HG02763 (cell line): ENCODE results near the gene ZNF451.

ENCODE experiments used
- ATAC-seq: cut with Tn5 transposase; IDR thresholded peaks from one replicate; pipeline ENCODE4 v1.9.1; 2021; ENCODE audit warnings: mild to moderate bottlenecking, moderate library complexity; ENCODE audit not compliant: unreplicated experiment

The ZNF451 gene

GRCh38 chr6:57147955-57148858, 58.2 kb downstream of the ZNF451 start:
- no peak for ATAC-seq

GRCh38 chr6:57158658-57159057, 68.7 kb downstream of the ZNF451 start:
- no peak for ATAC-seq

GRCh38 chr6:57159127-57159526, 69.1 kb downstream of the ZNF451 start:
- no peak for ATAC-seq

GRCh38 chr6:57162028-57162427, 72.0 kb downstream of the ZNF451 start:
- ATAC-seq: no peak

GRCh38 chr6:57162516-57162915, 72.5 kb downstream of the ZNF451 start:
- ATAC-seq: no peak

GRCh38 chr6:57163956-57164355, 74.0 kb downstream of the ZNF451 start:
- no peak for ATAC-seq

- no peak for ATAC-seq
Observed at GRCh38 chr6:57165080-57165479, 75.1 kb downstream of the ZNF451 start.

GRCh38 chr6:57172136-57173055, 82.4 kb downstream of the ZNF451 start, which contains the start of gene BAG2:
TSS of gene BAG2 (plus strand) at chr6:57172326. CDS start at chr6:57172698, 372 bp downstream.
- ATAC-seq: peak; percentile 87

- no peak for ATAC-seq
Observed at GRCh38 chr6:57173056-57173885, 83.3 kb downstream of the ZNF451 start.

GRCh38 chr6:57173886-57174510, 84.0 kb downstream of the ZNF451 start:
- no peak for ATAC-seq

- ATAC-seq: no peak
Observed at GRCh38 chr6:57174511-57174907, 84.5 kb downstream of the ZNF451 start.

- ATAC-seq: no peak
Observed at GRCh38 chr6:57177545-57178265, 87.7 kb downstream of the ZNF451 start.

GRCh38 chr6:57180596-57180995, 90.6 kb downstream of the ZNF451 start:
- no peak for ATAC-seq

GRCh38 chr6:57182017-57182432, 92.0 kb downstream of the ZNF451 start:
- ATAC-seq: no peak

GRCh38 chr6:57183336-57183735, 93.3 kb downstream of the ZNF451 start:
- ATAC-seq: no peak

GRCh38 chr6:57190140-57190539, 100.2 kb downstream of the ZNF451 start:
- no peak for ATAC-seq

- ATAC-seq: no peak
Observed at GRCh38 chr6:57193177-57193576, 103.2 kb downstream of the ZNF451 start.

- ATAC-seq: no peak
Observed at GRCh38 chr6:57195457-57195856, 105.5 kb downstream of the ZNF451 start.

GRCh38 chr6:57198926-57199636, 109.1 kb downstream of the ZNF451 start:
- no peak for ATAC-seq
